ENCODE measurements around the gene EZH1. TPM values are rescaled to one million over a fixed set of nuclear protein-coding genes. Genes with fewer than 3 reads are reported as not detected.
"Not testable (repeated sequence)": the region's sequence is repeated elsewhere in the genome, so short reads cannot be mapped to it uniquely, and the experiment has no call there.

Gene EZH1
- total RNA-seq, 2 experiments from 2014 or later = 27.2 to 29.2 TPM

GRCh38 chr17:42677012-42677857 lies 67.6 kb downstream of the EZH1 start:
- CTCF ChIA-PET = interaction anchor here (0.8 to 4.4 kb wide), 3 partner anchors 16 to 99 kb away, joined by 5 to 33 read pairs (median 16); partner anchors contain the start of gene TUBG2
- POLR2A ChIA-PET = interaction anchor here (0.6 to 2.0 kb wide), 3 partner anchors 16 to 638 kb away, joined by 3 to 5 read pairs (median 4); no protein-coding TSS in a partner anchor

GRCh38 chr17:42676424-42677011 lies 68.3 kb downstream of the EZH1 start, which contains the start of gene PLEKHH3:
Gene PLEKHH3, minus strand, starts transcription at chr17:42676994. Its CDS starts 431 bp downstream, at chr17:42676563.
- CTCF ChIA-PET = interaction anchor here (0.6 to 4.4 kb wide), 5 partner anchors 10 to 98 kb away, joined by 3 to 33 read pairs (median 5); partner anchors contain the start of gene TUBG2
- POLR2A ChIA-PET = no interaction called here

- POLR2A ChIA-PET = interaction anchor here (0.6 kb wide), 1 partner anchor 19 kb away, joined by 3 read pairs; no protein-coding TSS in a partner anchor
- CTCF ChIA-PET = interaction anchor here (0.6 to 4.4 kb wide), 4 partner anchors 9 to 98 kb away, joined by 3 to 33 read pairs (median 10); partner anchors contain the start of gene TUBG2
Measured at GRCh38 chr17:42675965-42676423, 68.8 kb downstream of the EZH1 start.

GRCh38 chr17:42675348-42675964 lies 69.4 kb downstream of the EZH1 start:
- POLR2A ChIA-PET = interaction anchor here (0.6 kb wide), 1 partner anchor 18 kb away, joined by 3 read pairs; no protein-coding TSS in a partner anchor

GRCh38 chr17:42674755-42675347 lies 70.0 kb downstream of the EZH1 start:
- ChIA-PET CTCF (interaction anchor here (0.9 to 4.4 kb wide), 3 partner anchors 9 to 47 kb away, joined by 3 to 33 read pairs (median 5); partner anchors contain the start of gene TUBG2), POLR2A (no interaction called here)

More at GRCh38 chr17:42675348-42675964, 69.4 kb downstream of the EZH1 start:
- CTCF ChIA-PET = interaction anchor here (0.6 to 4.4 kb wide), 3 partner anchors 14 to 97 kb away, joined by 5 to 33 read pairs (median 16); partner anchors contain the start of gene TUBG2

- ChIA-PET POLR2A (no interaction called here), CTCF (interaction anchor here (0.9 to 4.4 kb wide), 5 partner anchors 9 to 77 kb away, joined by 3 to 33 read pairs (median 3); partner anchors contain the start of gene TUBG2)
Measured at GRCh38 chr17:42673885-42674754, 70.7 kb downstream of the EZH1 start.

- ChIA-PET POLR2A (interaction anchor here (0.5 kb wide), 1 partner anchor 11 kb away, joined by 3 read pairs; no protein-coding TSS in a partner anchor), CTCF (interaction anchor here (1.0 to 4.4 kb wide), 4 partner anchors 10 to 76 kb away, joined by 3 to 33 read pairs (median 4); partner anchors contain the start of gene TUBG2)
Measured at GRCh38 chr17:42673266-42673884, 71.5 kb downstream of the EZH1 start.

GRCh38 chr17:42672038-42672437 lies 72.8 kb downstream of the EZH1 start:
- POLR2A ChIA-PET = no interaction called here

GRCh38 chr17:42670789-42671657 lies 73.8 kb downstream of the EZH1 start:
- CTCF ChIA-PET = interaction anchor here (1.0 to 3.5 kb wide), 3 partner anchors 62 to 258 kb away, joined by 3 to 12 read pairs (median 4); partner anchors contain the start of gene PSMC3IP

More at GRCh38 chr17:42672038-42672437, 72.8 kb downstream of the EZH1 start:
- CTCF ChIA-PET = interaction anchor here (0.8 to 3.5 kb wide), 3 partner anchors 11 to 257 kb away, joined by 3 to 12 read pairs (median 3); partner anchors contain the start of gene PSMC3IP

GRCh38 chr17:42669977-42670788 lies 74.7 kb downstream of the EZH1 start:
- CTCF ChIA-PET = interaction anchor here (0.6 to 3.5 kb wide), 5 partner anchors 13 to 259 kb away, joined by 3 to 12 read pairs (median 4); partner anchors contain the start of gene PSMC3IP
- POLR2A ChIA-PET = no interaction called here

More at GRCh38 chr17:42670789-42671657, 73.8 kb downstream of the EZH1 start:
- POLR2A ChIA-PET = no interaction called here

GRCh38 chr17:42669705-42669976 lies 75.2 kb downstream of the EZH1 start:
- ChIA-PET POLR2A (no interaction called here), CTCF (interaction anchor here (0.6 to 3.5 kb wide), 5 partner anchors 13 to 98 kb away, joined by 3 to 12 read pairs (median 3); partner anchors contain the start of gene PSMC3IP)

GRCh38 chr17:42667088-42667951 lies 77.5 kb downstream of the EZH1 start:
- ChIA-PET POLR2A (interaction anchor here (1.4 kb wide), 1 partner anchor 8 kb away, joined by 5 read pairs; the partner anchor contains the start of gene TUBG2), CTCF (interaction anchor here (1.1 kb wide), 1 partner anchor 9 kb away, joined by 3 read pairs; no protein-coding TSS in a partner anchor)

- POLR2A ChIA-PET = not testable (repeated sequence)
- CTCF ChIA-PET = interaction anchor here (1.1 kb wide), 1 partner anchor 10 kb away, joined by 3 read pairs; no protein-coding TSS in a partner anchor
Measured at GRCh38 chr17:42666126-42666525, 78.7 kb downstream of the EZH1 start.

GRCh38 chr17:42665581-42666001 lies 79.2 kb downstream of the EZH1 start:
- ChIA-PET CTCF (no interaction called here), POLR2A (no interaction called here)

Measured in activated CD8-positive, alpha-beta memory T cell treated with anti-CD3 and anti-CD28 coated beads for 36 hours (primary cell).